HEK293 (cell line): ENCODE data around the gene TRIM72.
A peak's percentile ranks its signal among the peaks of the same experiment; 100 is the strongest.

Experiments
- CTCF ChIA-PET: fragments of 350-600 bp; formaldehyde crosslinking; extraction: SDS; loops from one replicate; lab custom pipeline; 2021; ENCODE audit warnings: antibody characterized with exemption; lab: Yijun Ruan, JAX
- POLR2A ChIA-PET: fragments of 300-600 bp; formaldehyde crosslinking; extraction: SDS; loops from one replicate; lab custom pipeline; 2020; ENCODE audit warnings: antibody characterized with exemption, inconsistent platforms; lab: Yijun Ruan, JAX
- H3K27ac ChIP-seq: fragments of 200-500 bp; sonication (Bioruptor generic); 2 replicates; pipeline ENCODE4 v1.5.1; 2014; ENCODE audit warnings: low read depth, low read length, control low read depth, inconsistent platforms; ENCODE audit errors: extremely low read depth
- H3K36me3 ChIP-seq, 2 experiments: fragments of 200-500 bp in 1 of 2; sonication (Bioruptor generic) in 1 of 2; 1 replicate in 1 of 2; 2 replicates in 1 of 2; pipeline ENCODE4 v1.5.1; 2014 to 2017; ENCODE audit warnings: inconsistent platforms in 2 of 2, low read length in 2 of 2; ENCODE audit not compliant: control insufficient read depth in 2 of 2, insufficient read depth in 1 of 2
- H3K4me1 ChIP-seq: fragments of 200-500 bp; sonication (Bioruptor generic); 2 replicates; pipeline ENCODE4 v1.5.1; 2014; ENCODE audit warnings: mild to moderate bottlenecking, low read length, inconsistent platforms; ENCODE audit not compliant: control insufficient read depth, insufficient read depth
- H3K4me3 ChIP-seq: 2 replicates; pipeline ENCODE4 v1.5.1; 2011; ENCODE audit warnings: low read depth, mild to moderate bottlenecking, control low read depth, low read length, moderate library complexity
- H3K9me3 ChIP-seq: fragments of 200-500 bp; sonication (Bioruptor generic); 2 replicates; pipeline ENCODE4 v1.5.1; 2014; ENCODE audit warnings: low read depth, low read length, inconsistent platforms; ENCODE audit not compliant: control insufficient read depth, insufficient read depth
- HIC1 ChIP-seq: fragments of 450-650 bp; formaldehyde crosslinking; IDR thresholded peaks from 2 replicates; pipeline ENCODE4 v1.5.1; 2016; ENCODE audit warnings: missing biosample characterization, missing genetic modification characterization
- REST ChIP-seq: fragments of 450-650 bp; formaldehyde crosslinking; IDR thresholded peaks from 2 replicates; pipeline ENCODE4 v1.5.1; 2016; ENCODE audit warnings: missing biosample characterization, missing genetic modification characterization
- ZBTB20 ChIP-seq: fragments of 450-650 bp; formaldehyde crosslinking; IDR thresholded peaks from 2 replicates; pipeline ENCODE4 v1.5.1; 2016; ENCODE audit warnings: missing biosample characterization, missing genetic modification characterization
- ZFHX2 ChIP-seq: fragments of 450-650 bp; formaldehyde crosslinking; conservative IDR thresholded peaks from 2 replicates; pipeline ENCODE4 v1.5.1; 2016; ENCODE audit warnings: missing biosample characterization, missing genetic modification characterization
- ZNF138 ChIP-seq: fragments of 450-650 bp; formaldehyde crosslinking; IDR thresholded peaks from 2 replicates; pipeline ENCODE4 v1.5.1; 2016; ENCODE audit warnings: missing biosample characterization, missing genetic modification characterization, borderline replicate concordance
- ZNF140 ChIP-seq: fragments of 450-650 bp; formaldehyde crosslinking; IDR thresholded peaks from 2 replicates; pipeline ENCODE4 v1.5.1; 2016; ENCODE audit warnings: missing biosample characterization, missing genetic modification characterization
- ZNF16 ChIP-seq: fragments of 450-650 bp; formaldehyde crosslinking; IDR thresholded peaks from 2 replicates; pipeline ENCODE4 v1.5.1; 2016; ENCODE audit warnings: low read depth, missing biosample characterization, missing genetic modification characterization
- ZNF239 ChIP-seq: fragments of 450-650 bp; formaldehyde crosslinking; IDR thresholded peaks from 2 replicates; pipeline ENCODE4 v1.5.1; 2016; ENCODE audit warnings: missing biosample characterization, missing genetic modification characterization
- ZNF292 ChIP-seq: fragments of 450-650 bp; formaldehyde crosslinking; IDR thresholded peaks from 2 replicates; pipeline ENCODE4 v1.5.1; 2016; ENCODE audit warnings: low read depth, missing biosample characterization, missing genetic modification characterization, borderline replicate concordance
- ZNF423 ChIP-seq: fragments of 450-650 bp; formaldehyde crosslinking; IDR thresholded peaks from 2 replicates; pipeline ENCODE4 v1.5.1; 2016; ENCODE audit warnings: missing biosample characterization, missing genetic modification characterization
- ZNF449 ChIP-seq: fragments of 450-650 bp; formaldehyde crosslinking; IDR thresholded peaks from 2 replicates; pipeline ENCODE4 v1.5.1; 2017; ENCODE audit warnings: missing biosample characterization, mild to moderate bottlenecking, missing genetic modification characterization, moderate library complexity
- ZNF488 ChIP-seq: fragments of 450-650 bp; formaldehyde crosslinking; IDR thresholded peaks from 2 replicates; pipeline ENCODE4 v1.5.1; 2016; ENCODE audit warnings: missing biosample characterization, missing genetic modification characterization
- ZNF658 ChIP-seq: fragments of 450-650 bp; formaldehyde crosslinking; IDR thresholded peaks from 2 replicates; pipeline ENCODE4; 2016; ENCODE audit warnings: missing biosample characterization, missing genetic modification characterization
- ZNF701 ChIP-seq: fragments of 450-650 bp; formaldehyde crosslinking; IDR thresholded peaks from 2 replicates; pipeline ENCODE4 v1.5.1; 2016; ENCODE audit warnings: missing biosample characterization, missing genetic modification characterization
- ZNF704 ChIP-seq: fragments of 450-650 bp; formaldehyde crosslinking; IDR thresholded peaks from 2 replicates; pipeline ENCODE4 v1.5.1; 2016; ENCODE audit warnings: missing biosample characterization, missing genetic modification characterization
- ZNF707 ChIP-seq: fragments of 450-650 bp; formaldehyde crosslinking; IDR thresholded peaks from 2 replicates; pipeline ENCODE4 v1.5.1; 2016; ENCODE audit warnings: missing biosample characterization, missing genetic modification characterization
- ZSCAN18 ChIP-seq: fragments of 450-650 bp; formaldehyde crosslinking; IDR thresholded peaks from 2 replicates; pipeline ENCODE4 v1.5.1; 2016; ENCODE audit warnings: missing biosample characterization, missing genetic modification characterization

The TRIM72 gene

GRCh38 chr16:31216422-31217135 lies 2.7 kb downstream of the TRIM72 start, which contains the start of gene PYDC1:
TSS of gene PYDC1 (minus strand) at chr16:31217135. CDS start at chr16:31217028, 107 bp downstream.
- TF ChIP-seq ZNF292 (tag by site-specific recombination) (no peak), ZNF449 (tag by site-specific recombination) (0 out of 2 replicates have a peak, but pooled peaks have one; percentile 21)

GRCh38 chr16:31217136-31217530 lies 3.2 kb downstream of the TRIM72 start:
- ChIA-PET POLR2A (interaction anchor here (0.6 to 2.8 kb wide), 3 partner anchors 37 to 657 kb away, joined by 3 to 21 read pairs (median 3); partner anchors contain the start of gene FUS), CTCF (no interaction called here)
- Histone ChIP-seq H3K4me1 (no peaks in the 10 kb centered on the region), H3K9me3 (no peaks in the 10 kb centered on the region), H3K4me3 (no peak overlapping the region), H3K36me3 (no peaks in the 10 kb centered on the region), H3K27ac (no peak overlapping the region)
- TF ChIP-seq REST (tag by site-specific recombination) (no peak), ZNF140 (tag by site-specific recombination) (no peak), ZBTB20 (tag by site-specific recombination) (no peak), ZNF16 (no peak), ZNF138 (tag by site-specific recombination) (no peak), ZNF239 (tag by site-specific recombination) (no peak), ZNF707 (tag by site-specific recombination) (no peak), ZNF701 (tag by site-specific recombination) (no peak), ZFHX2 (tag by site-specific recombination) (no peak), ZNF423 (tag by site-specific recombination) (no peak), HIC1 (no peak), ZNF704 (tag by site-specific recombination) (no peak), ZNF488 (no peak), ZNF658 (tag by site-specific recombination) (no peak), ZSCAN18 (tag by site-specific recombination) (no peak)

More at GRCh38 chr16:31216422-31217135, 2.7 kb downstream of the TRIM72 start, which contains the start of gene PYDC1:
- Histone ChIP-seq H3K36me3 (no peaks in the 10 kb centered on the region), H3K9me3 (no peaks in the 10 kb centered on the region), H3K4me1 (no peaks in the 10 kb centered on the region), H3K4me3 (no peak within 1 kb of the TSS), H3K27ac (no peak within 1 kb of the TSS)
- CTCF ChIA-PET = interaction anchor here (0.6 kb wide), 1 partner anchor 65 kb away, joined by 3 read pairs; no protein-coding TSS in a partner anchor
- POLR2A ChIA-PET = interaction anchor here (0.8 to 2.8 kb wide), 2 partner anchors 36 to 239 kb away, joined by 3 to 21 read pairs; partner anchors contain the start of gene FUS
